HepG2 (cell line): ENCODE measurements around the gene HEXIM1. TPM values are rescaled to one million over a fixed set of nuclear protein-coding genes. Genes with fewer than 3 reads are reported as not detected.
A peak's percentile ranks its signal among the peaks of the same experiment; 100 is the strongest.

ENCODE experiments used
- BRCA1 ChIP-seq: sonication (generic); formaldehyde crosslinking; IDR thresholded peaks from 2 replicates; pipeline ENCODE4 v1.4.0; 2020; ENCODE audit warnings: missing genetic modification reagents
- EHMT2 ChIP-seq: fragments of 200-600 bp; sonication (generic); IDR thresholded peaks from 2 replicates; pipeline ENCODE4 v1.7.0; 2017; ENCODE audit warnings: antibody characterized with exemption, low read depth, low read length, borderline replicate concordance
- HOXA5 ChIP-seq: sonication (generic); formaldehyde crosslinking; IDR thresholded peaks from 2 replicates; pipeline ENCODE4 v1.4.0; 2020; ENCODE audit warnings: missing genetic modification reagents
- ISX ChIP-seq: sonication (generic); formaldehyde crosslinking; conservative IDR thresholded peaks from 2 replicates; pipeline ENCODE4 v1.5.0; 2020; ENCODE audit warnings: missing genetic modification reagents
- JUN ChIP-seq: sonication (generic); formaldehyde crosslinking; IDR thresholded peaks from 2 replicates; pipeline ENCODE4 v1.4.0; 2020; ENCODE audit warnings: mild to moderate bottlenecking, missing genetic modification reagents
- MIXL1 ChIP-seq: IDR thresholded peaks from 2 replicates; pipeline ENCODE4 v1.6.1; 2016
- MTA3 ChIP-seq: sonication (generic); formaldehyde crosslinking; IDR thresholded peaks from 2 replicates; pipeline ENCODE4 v1.4.0; 2020; ENCODE audit warnings: missing genetic modification reagents
- NFE2L1 ChIP-seq: sonication (generic); formaldehyde crosslinking; IDR thresholded peaks from 2 replicates; pipeline ENCODE4 v1.4.0; 2020; ENCODE audit warnings: missing genetic modification reagents, mild to moderate bottlenecking, borderline replicate concordance
- NFE2L2 ChIP-seq: fragments of 150-350 bp; IDR thresholded peaks from 2 replicates; pipeline ENCODE4 v1.6.1; 2014; ENCODE audit warnings: low read length
- NFKB2 ChIP-seq: sonication (generic); formaldehyde crosslinking; IDR thresholded peaks from 2 replicates; pipeline ENCODE4 v1.4.0; 2020; ENCODE audit warnings: missing genetic modification reagents, borderline replicate concordance
- NR2F2 ChIP-seq: IDR thresholded peaks from 2 replicates; pipeline ENCODE4 v1.6.1; 2012; ENCODE audit warnings: low read depth, inconsistent platforms, borderline replicate concordance
- RFXANK ChIP-seq: IDR thresholded peaks from 2 replicates; pipeline ENCODE4 v1.6.1; 2016
- SALL1 ChIP-seq: sonication (generic); formaldehyde crosslinking; IDR thresholded peaks from 2 replicates; pipeline ENCODE4 v1.8.0; 2022; ENCODE audit warnings: mild to moderate bottlenecking, missing genetic modification reagents
- SKI ChIP-seq: fragments of 450-650 bp; IDR thresholded peaks from one replicate; pipeline ENCODE4 v1.6.1; 2018; ENCODE audit warnings: mild to moderate bottlenecking; ENCODE audit not compliant: partially characterized antibody
- SRF ChIP-seq: IDR thresholded peaks from 2 replicates; pipeline ENCODE4 v1.6.1; 2011; ENCODE audit warnings: mild to moderate bottlenecking, low read depth, low read length, moderate library complexity
- STAT5B ChIP-seq: sonication (generic); formaldehyde crosslinking; IDR thresholded peaks from 2 replicates; pipeline ENCODE4 v1.4.0; 2020; ENCODE audit warnings: missing genetic modification reagents
- TBX3 ChIP-seq: fragments of 450-650 bp; IDR thresholded peaks from 2 replicates; pipeline ENCODE4 v1.6.1; 2017; ENCODE audit warnings: antibody characterized with exemption, mild to moderate bottlenecking, inconsistent platforms, borderline replicate concordance
- WIZ ChIP-seq: sonication (generic); formaldehyde crosslinking; IDR thresholded peaks from 2 replicates; pipeline ENCODE4 v1.5.1; 2020; ENCODE audit warnings: mild to moderate bottlenecking, missing genetic modification reagents
- ZNF124 ChIP-seq: sonication (generic); formaldehyde crosslinking; IDR thresholded peaks from 2 replicates; pipeline ENCODE4 v1.4.0; 2020; ENCODE audit warnings: missing genetic modification reagents
- ZNF296 ChIP-seq: sonication (generic); formaldehyde crosslinking; conservative IDR thresholded peaks from 2 replicates; pipeline ENCODE4 v1.5.0; 2020; ENCODE audit warnings: mild to moderate bottlenecking, missing genetic modification reagents
- ZNF33A ChIP-seq: sonication (generic); formaldehyde crosslinking; IDR thresholded peaks from 2 replicates; pipeline ENCODE4 v1.5.1; 2020; ENCODE audit warnings: missing genetic modification reagents, mild to moderate bottlenecking, moderate library complexity, borderline replicate concordance
- ZNF446 ChIP-seq: sonication (generic); formaldehyde crosslinking; IDR thresholded peaks from 2 replicates; pipeline ENCODE4 v1.5.0; 2020; ENCODE audit warnings: mild to moderate bottlenecking, missing genetic modification reagents
- ZNF7 ChIP-seq: IDR thresholded peaks from 2 replicates; pipeline ENCODE4 v1.6.1; 2016; ENCODE audit warnings: missing biosample characterization, missing genetic modification reagents
- polyA plus RNA-seq, 8 experiments: library from polyadenylated mRNA; depleted of rRNA in 3 of 8; stranded (reverse) in 7 of 8; unstranded in 1 of 8; fragments of >200 nt; fragmentation: Illumina TruSeq in 4 of 8; extraction: Trizol in 4 of 8; gene quantifications; 2 replicates each; pipeline versions ENCODE4 v1.2.1 to v1.2.3, GENCODE V29; 2011 to 2016; ENCODE audit warnings: low read depth in 4 of 8, missing spikeins in 1 of 8, mixed read lengths in 1 of 8; ENCODE audit not compliant: insufficient read depth in 1 of 8
- total RNA-seq, 5 experiments: library from RNA; depleted of rRNA; stranded (reverse); fragments of >200 nt; fragmentation: Illumina TruSeq; extraction: Trizol; gene quantifications; 2 replicates each; pipeline ENCODE4 v1.2.3, GENCODE V29; 2016; ENCODE audit warnings: low read depth in 1 of 5
- TF ChIP-seq, protein P1 (sequence below): sonication (generic); formaldehyde crosslinking; IDR thresholded peaks from 2 replicates; pipeline ENCODE4 v1.9.0; 2021; ENCODE audit warnings: missing genetic modification reagents, borderline replicate concordance
- TF ChIP-seq, protein P2 (sequence below): sonication (generic); formaldehyde crosslinking; IDR thresholded peaks from 2 replicates; pipeline ENCODE4 v1.5.1; 2020; ENCODE audit warnings: missing genetic modification reagents, mild to moderate bottlenecking, borderline replicate concordance
- TF ChIP-seq, protein P3 (sequence below): sonication (generic); formaldehyde crosslinking; IDR thresholded peaks from 2 replicates; pipeline ENCODE4 v1.4.0; 2020; ENCODE audit warnings: missing genetic modification reagents, borderline replicate concordance

HEXIM1 gene
- total and polyA plus RNA-seq, 2 of the 13 experiments (the other 11 are each of a cell fraction or from before 2014, with no cell fraction given): 10.5 to 16.6 TPM

DNA sequence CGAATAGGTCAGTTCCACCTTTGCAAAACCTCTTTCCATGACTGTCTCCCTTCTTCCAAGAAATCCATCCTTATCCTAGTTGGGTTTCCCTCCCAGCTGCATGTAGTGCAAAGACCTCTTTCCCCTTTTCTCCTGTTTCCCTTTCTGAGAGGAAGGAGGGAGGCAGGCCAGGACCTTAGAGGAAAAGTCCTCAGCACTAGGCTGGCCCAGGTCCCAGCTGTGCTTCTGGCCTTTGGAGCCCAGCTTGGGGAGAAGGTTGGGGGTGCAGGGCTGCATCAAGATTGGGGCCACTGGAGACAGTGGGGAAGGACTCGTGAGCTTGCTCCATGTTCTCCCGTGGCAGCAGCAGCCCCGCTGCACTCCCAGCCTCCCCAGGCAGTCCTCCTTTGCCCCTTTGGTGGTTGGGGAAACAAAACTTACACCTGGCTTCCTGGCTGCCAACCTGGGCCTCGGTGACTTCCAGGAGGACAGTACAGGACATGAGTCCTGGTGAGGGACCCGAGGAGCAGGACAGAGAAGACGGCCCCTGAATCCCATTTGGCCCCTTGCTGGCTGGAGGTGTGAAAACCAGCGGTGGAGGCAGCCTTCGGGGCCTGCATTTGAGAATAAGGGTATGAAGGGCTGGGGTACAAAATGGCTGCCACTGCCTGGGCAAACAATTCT is 13.9 kb downstream of the HEXIM1 start (continued):
- TF ChIP-seq, protein P1, sequence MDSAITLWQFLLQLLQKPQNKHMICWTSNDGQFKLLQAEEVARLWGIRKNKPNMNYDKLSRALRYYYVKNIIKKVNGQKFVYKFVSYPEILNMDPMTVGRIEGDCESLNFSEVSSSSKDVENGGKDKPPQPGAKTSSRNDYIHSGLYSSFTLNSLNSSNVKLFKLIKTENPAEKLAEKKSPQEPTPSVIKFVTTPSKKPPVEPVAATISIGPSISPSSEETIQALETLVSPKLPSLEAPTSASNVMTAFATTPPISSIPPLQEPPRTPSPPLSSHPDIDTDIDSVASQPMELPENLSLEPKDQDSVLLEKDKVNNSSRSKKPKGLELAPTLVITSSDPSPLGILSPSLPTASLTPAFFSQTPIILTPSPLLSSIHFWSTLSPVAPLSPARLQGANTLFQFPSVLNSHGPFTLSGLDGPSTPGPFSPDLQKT (CRISPR knock-in tag): no peak
- TF ChIP-seq NFE2L1 (no peak), SALL1 (CRISPR knock-in tag) (no peak; the same call in 1 of the 2 replicates), ZNF124 (CRISPR knock-in tag) (no peak), HOXA5 (CRISPR knock-in tag) (no peak), ZNF7 (CRISPR knock-in tag) (no peak), ZNF446 (peak; percentile 68; the same call in 1 of the 2 replicates), ZNF33A (CRISPR knock-in tag) (no peak), BRCA1 (CRISPR knock-in tag) (no peak), RFXANK (no peak), ISX (CRISPR knock-in tag) (no peak; the same call in 1 of the 2 replicates), SRF (no peak), EHMT2 (no peak), SKI (no peak), JUN (CRISPR knock-in tag) (no peak), ZNF296 (CRISPR knock-in tag) (no peak), NR2F2 (0 out of 2 replicates have a peak, but pooled peaks have one; percentile 6), MIXL1 (CRISPR knock-in tag) (no peak), MTA3 (CRISPR knock-in tag) (no peak), STAT5B (CRISPR knock-in tag) (no peak), TBX3 (no peak), NFKB2 (CRISPR knock-in tag) (no peak), WIZ (no peak), NFE2L2 (no peak)
- TF ChIP-seq, protein P2, sequence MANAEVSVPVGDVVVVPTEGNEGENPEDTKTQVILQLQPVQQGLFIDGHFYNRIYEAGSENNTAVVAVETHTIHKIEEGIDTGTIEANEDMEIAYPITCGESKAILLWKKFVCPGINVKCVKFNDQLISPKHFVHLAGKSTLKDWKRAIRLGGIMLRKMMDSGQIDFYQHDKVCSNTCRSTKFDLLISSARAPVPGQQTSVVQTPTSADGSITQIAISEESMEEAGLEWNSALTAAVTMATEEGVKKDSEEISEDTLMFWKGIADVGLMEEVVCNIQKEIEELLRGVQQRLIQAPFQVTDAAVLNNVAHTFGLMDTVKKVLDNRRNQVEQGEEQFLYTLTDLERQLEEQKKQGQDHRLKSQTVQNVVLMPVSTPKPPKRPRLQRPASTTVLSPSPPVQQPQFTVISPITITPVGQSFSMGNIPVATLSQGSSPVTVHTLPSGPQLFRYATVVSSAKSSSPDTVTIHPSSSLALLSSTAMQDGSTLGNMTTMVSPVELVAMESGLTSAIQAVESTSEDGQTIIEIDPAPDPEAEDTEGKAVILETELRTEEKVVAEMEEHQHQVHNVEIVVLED (CRISPR knock-in tag): no peak
- TF ChIP-seq, protein P3, sequence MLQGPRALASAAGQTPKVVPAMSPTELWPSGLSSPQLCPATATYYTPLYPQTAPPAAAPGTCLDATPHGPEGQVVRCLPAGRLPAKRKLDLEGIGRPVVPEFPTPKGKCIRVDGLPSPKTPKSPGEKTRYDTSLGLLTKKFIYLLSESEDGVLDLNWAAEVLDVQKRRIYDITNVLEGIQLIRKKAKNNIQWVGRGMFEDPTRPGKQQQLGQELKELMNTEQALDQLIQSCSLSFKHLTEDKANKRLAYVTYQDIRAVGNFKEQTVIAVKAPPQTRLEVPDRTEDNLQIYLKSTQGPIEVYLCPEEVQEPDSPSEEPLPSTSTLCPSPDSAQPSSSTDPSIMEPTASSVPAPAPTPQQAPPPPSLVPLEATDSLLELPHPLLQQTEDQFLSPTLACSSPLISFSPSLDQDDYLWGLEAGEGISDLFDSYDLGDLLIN (CRISPR knock-in tag): no peak
- TF ChIP-seq, all 625 proteins: peak for 79
